ENCODE data around the gene C4orf17.

C4orf17 gene

DNA sequence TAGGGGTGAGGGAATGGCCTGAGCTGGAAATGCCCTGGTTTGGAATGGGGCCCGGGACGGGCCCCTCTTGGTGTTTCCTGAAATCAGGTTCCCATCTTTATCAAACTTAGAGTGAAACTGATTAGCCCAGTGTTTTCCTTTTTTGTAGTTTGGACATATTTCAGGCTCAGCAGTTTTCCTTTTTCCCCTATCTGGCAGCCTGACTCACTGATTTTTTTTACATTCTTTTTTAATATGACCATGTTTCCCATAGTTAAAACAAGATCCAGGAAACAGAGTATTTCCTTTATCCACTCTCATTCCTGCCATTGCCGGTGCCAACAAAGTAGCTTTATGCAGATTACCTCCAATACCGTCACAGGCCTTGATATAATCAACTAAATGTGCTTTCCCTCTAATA is 20.5 kb upstream of the C4orf17 start:
- TF ChIP-seq POLR2A (IDR thresholded peaks at IDR 0.05; ENCODE audit: extremely low read depth, insufficient read length), result no peak
- TF ChIP-seq, protein P1, sequence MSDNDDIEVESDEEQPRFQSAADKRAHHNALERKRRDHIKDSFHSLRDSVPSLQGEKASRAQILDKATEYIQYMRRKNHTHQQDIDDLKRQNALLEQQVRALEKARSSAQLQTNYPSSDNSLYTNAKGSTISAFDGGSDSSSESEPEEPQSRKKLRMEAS (IDR thresholded peaks at IDR 0.05; ENCODE audit: low read depth, low read length), result no peak
- no peak for TF ChIP-seq MYC (IDR thresholded peaks at IDR 0.05; ENCODE audit: low read depth, low read length)
- TF ChIP-seq, protein P2, sequence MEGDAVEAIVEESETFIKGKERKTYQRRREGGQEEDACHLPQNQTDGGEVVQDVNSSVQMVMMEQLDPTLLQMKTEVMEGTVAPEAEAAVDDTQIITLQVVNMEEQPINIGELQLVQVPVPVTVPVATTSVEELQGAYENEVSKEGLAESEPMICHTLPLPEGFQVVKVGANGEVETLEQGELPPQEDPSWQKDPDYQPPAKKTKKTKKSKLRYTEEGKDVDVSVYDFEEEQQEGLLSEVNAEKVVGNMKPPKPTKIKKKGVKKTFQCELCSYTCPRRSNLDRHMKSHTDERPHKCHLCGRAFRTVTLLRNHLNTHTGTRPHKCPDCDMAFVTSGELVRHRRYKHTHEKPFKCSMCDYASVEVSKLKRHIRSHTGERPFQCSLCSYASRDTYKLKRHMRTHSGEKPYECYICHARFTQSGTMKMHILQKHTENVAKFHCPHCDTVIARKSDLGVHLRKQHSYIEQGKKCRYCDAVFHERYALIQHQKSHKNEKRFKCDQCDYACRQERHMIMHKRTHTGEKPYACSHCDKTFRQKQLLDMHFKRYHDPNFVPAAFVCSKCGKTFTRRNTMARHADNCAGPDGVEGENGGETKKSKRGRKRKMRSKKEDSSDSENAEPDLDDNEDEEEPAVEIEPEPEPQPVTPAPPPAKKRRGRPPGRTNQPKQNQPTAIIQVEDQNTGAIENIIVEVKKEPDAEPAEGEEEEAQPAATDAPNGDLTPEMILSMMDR (IDR thresholded peaks at IDR 0.05; ENCODE audit: low read depth, low read length), result no peak
- DNase-seq (ENCODE audit: low read depth), result no peak
- no peak overlapping the region for H3K4me3 ChIP-seq (ENCODE audit: low read depth, low read length)

DNA sequence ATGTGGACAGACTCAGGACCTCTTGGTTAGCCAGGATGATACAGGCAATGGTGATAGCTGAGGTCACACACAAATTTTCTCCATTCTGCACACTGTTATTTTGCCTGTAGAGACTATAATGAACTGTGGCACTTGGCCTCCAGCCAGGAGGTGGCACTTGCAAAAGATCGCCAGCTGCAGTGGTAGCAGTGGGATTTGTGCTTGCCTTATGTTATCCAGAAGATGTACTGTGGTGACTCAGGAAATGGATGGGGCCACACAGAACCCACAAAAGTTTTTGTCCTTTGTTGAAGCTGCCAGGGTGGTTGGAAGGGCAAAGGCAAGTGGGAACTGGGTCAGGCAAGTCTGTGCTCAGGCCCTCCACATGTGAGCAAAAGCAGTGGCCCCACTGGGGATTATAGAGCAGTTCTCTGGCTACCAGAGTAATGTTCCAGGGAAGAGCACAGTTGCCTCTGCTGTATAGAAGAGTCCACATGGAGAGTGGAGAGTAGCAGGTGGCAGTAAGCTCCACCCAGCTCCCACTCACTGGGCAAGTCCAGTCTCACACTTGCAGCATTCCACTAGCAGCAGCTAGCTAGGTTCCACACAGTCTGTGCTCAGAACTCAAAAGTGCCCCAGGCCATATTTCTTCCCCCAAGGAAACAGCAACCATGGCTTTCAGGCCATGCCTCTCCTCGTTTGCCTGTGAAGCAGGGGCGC is 5.9 kb upstream of the C4orf17 start:
- no peak overlapping the region for H3K4me3 ChIP-seq (ENCODE audit: low read depth, low read length)
- DNase-seq (ENCODE audit: low read depth), result peak; percentile 14
- no peak for TF ChIP-seq MYC (IDR thresholded peaks at IDR 0.05; ENCODE audit: low read depth, low read length)
- TF ChIP-seq, protein P1 (IDR thresholded peaks at IDR 0.05; ENCODE audit: low read depth, low read length), result no peak
- TF ChIP-seq, protein P2 (IDR thresholded peaks at IDR 0.05; ENCODE audit: low read depth, low read length), result no peak
- TF ChIP-seq POLR2A (IDR thresholded peaks at IDR 0.05; ENCODE audit: extremely low read depth, insufficient read length), result no peak

DNA sequence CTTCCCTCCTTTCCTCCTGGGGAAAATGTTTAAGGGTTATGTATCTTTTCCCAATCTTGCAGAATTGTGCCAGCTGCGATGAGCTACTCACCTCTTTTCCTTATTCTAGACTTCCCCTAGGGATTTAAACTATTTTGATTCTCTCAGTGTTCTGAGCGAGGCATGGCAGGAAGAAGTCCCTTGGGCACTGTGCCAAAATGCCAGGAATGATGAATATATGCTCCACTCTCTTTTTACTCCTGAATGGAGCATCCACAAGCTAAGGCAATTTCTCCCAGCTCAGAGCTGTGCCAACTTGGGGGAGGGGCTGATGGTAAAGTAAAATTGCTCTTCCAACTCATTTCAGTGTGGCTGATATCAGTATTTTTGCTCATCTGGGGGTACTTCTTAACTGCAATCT is 4.0 kb upstream of the C4orf17 start:
- no peak for DNase-seq (ENCODE audit: low read depth)
- TF ChIP-seq MYC (IDR thresholded peaks at IDR 0.05; ENCODE audit: low read depth, low read length) (no peak), POLR2A (IDR thresholded peaks at IDR 0.05; ENCODE audit: extremely low read depth, insufficient read length) (no peak)
- TF ChIP-seq, protein P2 (IDR thresholded peaks at IDR 0.05; ENCODE audit: low read depth, low read length), result no peak
- TF ChIP-seq, protein P1 (IDR thresholded peaks at IDR 0.05; ENCODE audit: low read depth, low read length), result no peak

DNA sequence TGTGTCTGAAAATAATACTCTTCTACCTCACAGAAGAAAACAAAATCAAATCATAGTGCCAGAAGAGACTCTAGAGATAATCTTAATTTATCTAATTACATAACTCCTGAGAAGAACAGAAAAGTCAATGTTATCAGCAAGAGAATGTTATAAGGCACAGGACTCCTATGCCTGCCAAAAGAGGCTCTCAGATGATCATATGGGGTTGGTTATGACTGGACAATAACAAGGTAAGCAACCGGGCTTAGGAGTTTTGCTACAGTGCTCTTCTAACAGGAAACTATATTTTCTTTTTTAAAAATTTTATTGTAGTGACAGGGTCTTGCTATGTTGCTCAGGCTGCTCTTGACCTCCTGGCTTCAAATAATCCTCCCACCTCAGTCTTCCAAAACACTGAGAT is 3.5 kb upstream of the C4orf17 start:
- no peak for TF ChIP-seq POLR2A (IDR thresholded peaks at IDR 0.05; ENCODE audit: extremely low read depth, insufficient read length)
- TF ChIP-seq MYC (IDR thresholded peaks at IDR 0.05; ENCODE audit: low read depth, low read length), result no peak
- TF ChIP-seq, protein P2 (IDR thresholded peaks at IDR 0.05; ENCODE audit: low read depth, low read length), result no peak
- TF ChIP-seq, protein P1 (IDR thresholded peaks at IDR 0.05; ENCODE audit: low read depth, low read length), result no peak
- DNase-seq (ENCODE audit: low read depth), result no peak
- H3K4me3 ChIP-seq (ENCODE audit: low read depth, low read length), result no peak overlapping the region

More for the DNA sequence above, 4.0 kb upstream of the C4orf17 start:
- no peak overlapping the region for H3K4me3 ChIP-seq (ENCODE audit: low read depth, low read length)

DNA sequence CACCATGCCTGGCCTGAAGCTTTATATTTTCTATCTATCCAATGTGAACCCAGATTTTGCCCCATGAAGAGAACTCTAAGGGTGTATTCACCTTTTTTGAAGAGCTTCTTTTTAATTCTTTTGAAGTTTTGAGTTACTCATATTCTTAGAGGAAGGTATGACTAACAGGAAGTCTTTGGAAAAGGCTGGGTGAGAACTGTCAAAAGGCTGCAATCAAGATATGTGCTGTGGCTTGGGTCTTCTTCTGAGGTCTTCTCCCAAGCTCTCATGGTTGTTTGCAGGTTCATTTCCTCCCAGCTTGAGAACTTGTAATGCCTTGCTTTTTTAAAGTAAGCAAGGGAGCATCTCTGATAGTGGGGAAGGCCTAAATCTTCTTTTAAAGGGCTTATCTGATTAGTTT is 3.1 kb upstream of the C4orf17 start:
- no peak for DNase-seq (ENCODE audit: low read depth)
- TF ChIP-seq, protein P1 (IDR thresholded peaks at IDR 0.05; ENCODE audit: low read depth, low read length), result no peak
- TF ChIP-seq MYC (IDR thresholded peaks at IDR 0.05; ENCODE audit: low read depth, low read length), result no peak
- no peak for TF ChIP-seq POLR2A (IDR thresholded peaks at IDR 0.05; ENCODE audit: extremely low read depth, insufficient read length)
- TF ChIP-seq, protein P2 (IDR thresholded peaks at IDR 0.05; ENCODE audit: low read depth, low read length), result no peak
- no peak overlapping the region for H3K4me3 ChIP-seq (ENCODE audit: low read depth, low read length)

All from NB4 (cell line).